ENCODE results near the gene MORN1.

The MORN1 gene

GRCh38 chr1:2352897-2353550, 38.3 kb downstream of the MORN1 start:
- no peaks in the 10 kb centered on the region for H3K79me2 ChIP-seq (ENCODE audit: control insufficient read depth, low read length)
- TF ChIP-seq CTCF (IDR thresholded peaks at IDR 0.05; ENCODE audit: low read depth, low read length, poor library complexity, severe bottlenecking) (no peak), EZH2phosphoT487 (IDR thresholded peaks at IDR 0.05; ENCODE audit: borderline replicate concordance, low read length) (no peak)
- H3K27ac ChIP-seq (ENCODE audit: low read depth, low read length), result no peak overlapping the region
- no peaks in the 10 kb centered on the region for H3K9me3 ChIP-seq (ENCODE audit: control insufficient read depth, insufficient read depth, low read length)
- no peak overlapping the region for H3K4me2 ChIP-seq (ENCODE audit: low read length)
- no peaks in the 10 kb centered on the region for H4K20me1 ChIP-seq (ENCODE audit: control insufficient read depth, insufficient read depth, low read depth, low read length)
- no peak overlapping the region for H3K4me3 ChIP-seq (ENCODE audit: low read length)
- H3F3A ChIP-seq (ENCODE audit: control insufficient read depth, insufficient read depth), result no peaks in the 10 kb centered on the region; the same call in 1 of the 2 replicates
- no peaks in the 10 kb centered on the region for H3K27me3 ChIP-seq (ENCODE audit: control insufficient read depth, low read length)
- H3K36me3 ChIP-seq (ENCODE audit: control insufficient read depth, low read length), result no peaks in the 10 kb centered on the region
- no peaks in the 10 kb centered on the region for H3K9me2 ChIP-seq (replicated peaks; ENCODE audit: control insufficient read depth, low read length)
- H3K4me1 ChIP-seq (ENCODE audit: control insufficient read depth, low read length), result no peaks in the 10 kb centered on the region

GRCh38 chr1:2352341-2352896, 38.9 kb downstream of the MORN1 start:
- no peak overlapping the region for H3K4me2 ChIP-seq (ENCODE audit: low read length)
- H3K27me3 ChIP-seq (ENCODE audit: control insufficient read depth, low read length), result no peaks in the 10 kb centered on the region
- H3K4me1 ChIP-seq (ENCODE audit: control insufficient read depth, low read length), result no peaks in the 10 kb centered on the region

GRCh38 chr1:2351723-2352122, 39.6 kb downstream of the MORN1 start:
- H3K36me3 ChIP-seq (ENCODE audit: control insufficient read depth, low read length), result no peaks in the 10 kb centered on the region
- H3K4me2 ChIP-seq (ENCODE audit: low read length), result no peak overlapping the region
- no peaks in the 10 kb centered on the region for H3K9me2 ChIP-seq (replicated peaks; ENCODE audit: control insufficient read depth, low read length)
- H3K4me1 ChIP-seq (ENCODE audit: control insufficient read depth, low read length), result no peaks in the 10 kb centered on the region
- no peaks in the 10 kb centered on the region for H4K20me1 ChIP-seq (ENCODE audit: control insufficient read depth, insufficient read depth, low read depth, low read length)
- no peak overlapping the region for H3K4me3 ChIP-seq (ENCODE audit: low read length)
- H3K27me3 ChIP-seq (ENCODE audit: control insufficient read depth, low read length), result no peaks in the 10 kb centered on the region
- no peak for TF ChIP-seq EZH2phosphoT487 (IDR thresholded peaks at IDR 0.05; ENCODE audit: borderline replicate concordance, low read length)
- no peak for TF ChIP-seq CTCF (IDR thresholded peaks at IDR 0.05; ENCODE audit: low read depth, low read length, poor library complexity, severe bottlenecking)
- no peak overlapping the region for H3K27ac ChIP-seq (ENCODE audit: low read depth, low read length)
- no peaks in the 10 kb centered on the region for H3K9me3 ChIP-seq (ENCODE audit: control insufficient read depth, insufficient read depth, low read length)
- H3F3A ChIP-seq (ENCODE audit: control insufficient read depth, insufficient read depth), result no peaks in the 10 kb centered on the region; the same call in 1 of the 2 replicates
- H3K79me2 ChIP-seq (ENCODE audit: control insufficient read depth, low read length), result no peaks in the 10 kb centered on the region

More at GRCh38 chr1:2352341-2352896, 38.9 kb downstream of the MORN1 start:
- Histone ChIP-seq H4K20me1 (ENCODE audit: control insufficient read depth, insufficient read depth, low read depth, low read length) (no peaks in the 10 kb centered on the region), H3K27ac (ENCODE audit: low read depth, low read length) (no peak overlapping the region), H3K9me2 (replicated peaks; ENCODE audit: control insufficient read depth, low read length) (no peaks in the 10 kb centered on the region), H3K9me3 (ENCODE audit: control insufficient read depth, insufficient read depth, low read length) (no peaks in the 10 kb centered on the region), H3K36me3 (ENCODE audit: control insufficient read depth, low read length) (no peaks in the 10 kb centered on the region), H3K79me2 (ENCODE audit: control insufficient read depth, low read length) (no peaks in the 10 kb centered on the region), H3F3A (ENCODE audit: control insufficient read depth, insufficient read depth) (no peaks in the 10 kb centered on the region; the same call in 1 of the 2 replicates), H3K4me3 (ENCODE audit: low read length) (no peak overlapping the region)
- TF ChIP-seq CTCF (IDR thresholded peaks at IDR 0.05; ENCODE audit: low read depth, low read length, poor library complexity, severe bottlenecking) (no peak), EZH2phosphoT487 (IDR thresholded peaks at IDR 0.05; ENCODE audit: borderline replicate concordance, low read length) (no peak)
